ENCODE results near the gene SLC27A6. TPM values are rescaled to one million over a fixed set of nuclear protein-coding genes. Genes with fewer than 3 reads are reported as not detected.

The SLC27A6 gene
- total RNA-seq, 1 experiment from 2014 or later = 7.9 TPM

DNA sequence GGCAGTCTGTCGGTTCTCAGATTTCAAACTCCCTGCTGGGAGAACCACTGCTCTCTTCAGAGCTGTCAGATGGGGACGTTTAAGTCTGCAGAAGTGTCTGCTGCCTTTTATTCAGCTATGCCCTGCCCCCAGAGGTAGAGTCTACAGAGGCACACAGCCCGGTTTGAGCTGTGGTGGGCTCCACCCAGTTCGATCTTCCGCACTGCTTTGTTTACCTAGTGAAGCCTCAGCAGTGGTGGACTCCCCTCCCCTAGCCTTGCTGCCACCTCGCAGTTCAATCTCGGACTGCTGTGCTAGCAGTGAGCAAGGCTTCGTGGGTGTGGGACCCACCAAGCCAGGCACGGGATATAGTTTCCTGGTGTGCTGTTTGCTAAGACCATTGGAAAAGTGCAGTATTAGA, 8.0 kb downstream of the SLC27A6 start:
- Histone ChIP-seq H3K79me2 (ENCODE audit: insufficient read depth, low read length) (no peaks in the 10 kb centered on the region), H2AFZ (ENCODE audit: low read depth, low read length, poor library complexity, severe bottlenecking) (no peak overlapping the region), H3K9me3 (ENCODE audit: control insufficient read depth in 1 of 2, insufficient read depth in 1 of 2, low read depth in 1 of 2, low read length in 2 of 2) (no peaks in the 10 kb centered on the region), H3K4me2 (ENCODE audit: low read length) (no peak overlapping the region), H3K27me3 (ENCODE audit: insufficient read depth, low read length) (no peaks in the 10 kb centered on the region), H3K9me2 (ENCODE audit: insufficient read depth) (no peaks in the 10 kb centered on the region), H3K9ac (ENCODE audit: low read length) (no peak overlapping the region), H3K36me3 (ENCODE audit: control insufficient read depth in 1 of 2, insufficient read depth in 2 of 2, low read length in 2 of 2) (no peaks in the 10 kb centered on the region), H3K4me3 (replicated peaks in 1 of 2; ENCODE audit: low read depth in 1 of 2, low read length in 2 of 2) (no peak overlapping the region), H3K4me1 (ENCODE audit: control insufficient read depth in 1 of 2, insufficient read depth in 2 of 2, low read length in 2 of 2) (no peaks in the 10 kb centered on the region), H4K20me1 (ENCODE audit: insufficient read depth) (no peaks in the 10 kb centered on the region), H3K27ac (ENCODE audit: low read depth, low read length) (no peak overlapping the region)
- POLR2A ChIA-PET = no interaction called here
- CTCF ChIA-PET = no interaction called here
- no peak for ATAC-seq
- no TSS peak for BruUV-seq (replicated peaks)
- intact Hi-C loops (cut with micrococcal nuclease) = no loop called here
- RAD21 ChIA-PET (ENCODE audit: low non-redundant PET in 1 of 2, low total read pairs in 2 of 2, uncharacterized antibody in 2 of 2, unreplicated experiment in 2 of 2) = no interaction called here
- DNase-seq (ENCODE audit: low read depth, low spot score) = no peak
- TF ChIP-seq CTCF (IDR thresholded peaks at IDR 0.05 in 2 of 3, conservative IDR thresholded peaks at IDR 0.05 in 1 of 3; ENCODE audit: borderline replicate concordance in 1 of 3, insufficient read depth in 1 of 3, low read depth in 2 of 3, low read length in 2 of 3) = no peak
- TF ChIP-seq SP1 (IDR thresholded peaks at IDR 0.05; ENCODE audit: low read depth) = no peak
- TF ChIP-seq, protein P1, sequence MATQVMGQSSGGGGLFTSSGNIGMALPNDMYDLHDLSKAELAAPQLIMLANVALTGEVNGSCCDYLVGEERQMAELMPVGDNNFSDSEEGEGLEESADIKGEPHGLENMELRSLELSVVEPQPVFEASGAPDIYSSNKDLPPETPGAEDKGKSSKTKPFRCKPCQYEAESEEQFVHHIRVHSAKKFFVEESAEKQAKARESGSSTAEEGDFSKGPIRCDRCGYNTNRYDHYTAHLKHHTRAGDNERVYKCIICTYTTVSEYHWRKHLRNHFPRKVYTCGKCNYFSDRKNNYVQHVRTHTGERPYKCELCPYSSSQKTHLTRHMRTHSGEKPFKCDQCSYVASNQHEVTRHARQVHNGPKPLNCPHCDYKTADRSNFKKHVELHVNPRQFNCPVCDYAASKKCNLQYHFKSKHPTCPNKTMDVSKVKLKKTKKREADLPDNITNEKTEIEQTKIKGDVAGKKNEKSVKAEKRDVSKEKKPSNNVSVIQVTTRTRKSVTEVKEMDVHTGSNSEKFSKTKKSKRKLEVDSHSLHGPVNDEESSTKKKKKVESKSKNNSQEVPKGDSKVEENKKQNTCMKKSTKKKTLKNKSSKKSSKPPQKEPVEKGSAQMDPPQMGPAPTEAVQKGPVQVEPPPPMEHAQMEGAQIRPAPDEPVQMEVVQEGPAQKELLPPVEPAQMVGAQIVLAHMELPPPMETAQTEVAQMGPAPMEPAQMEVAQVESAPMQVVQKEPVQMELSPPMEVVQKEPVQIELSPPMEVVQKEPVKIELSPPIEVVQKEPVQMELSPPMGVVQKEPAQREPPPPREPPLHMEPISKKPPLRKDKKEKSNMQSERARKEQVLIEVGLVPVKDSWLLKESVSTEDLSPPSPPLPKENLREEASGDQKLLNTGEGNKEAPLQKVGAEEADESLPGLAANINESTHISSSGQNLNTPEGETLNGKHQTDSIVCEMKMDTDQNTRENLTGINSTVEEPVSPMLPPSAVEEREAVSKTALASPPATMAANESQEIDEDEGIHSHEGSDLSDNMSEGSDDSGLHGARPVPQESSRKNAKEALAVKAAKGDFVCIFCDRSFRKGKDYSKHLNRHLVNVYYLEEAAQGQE (IDR thresholded peaks at IDR 0.05; ENCODE audit: low read depth) = no peak
- TF ChIP-seq POLR2A (IDR thresholded peaks at IDR 0.05; ENCODE audit: borderline replicate concordance, extremely low read depth, insufficient read depth, insufficient read length) = no peak
- TF ChIP-seq MAX (IDR thresholded peaks at IDR 0.05) = no peak
- no peak for TF ChIP-seq ZNF274 (IDR thresholded peaks at IDR 0.05; ENCODE audit: low read depth, low read length)
- no peak for TF ChIP-seq EZH2 (IDR thresholded peaks at IDR 0.05)
- no peak for TF ChIP-seq EGR1 (IDR thresholded peaks at IDR 0.05; ENCODE audit: low read depth)
- no peak for TF ChIP-seq RAD21 (IDR thresholded peaks at IDR 0.05; ENCODE audit: low read depth)
- TF ChIP-seq ZFX (IDR thresholded peaks at IDR 0.05) = no peak
- TF ChIP-seq, protein P2, sequence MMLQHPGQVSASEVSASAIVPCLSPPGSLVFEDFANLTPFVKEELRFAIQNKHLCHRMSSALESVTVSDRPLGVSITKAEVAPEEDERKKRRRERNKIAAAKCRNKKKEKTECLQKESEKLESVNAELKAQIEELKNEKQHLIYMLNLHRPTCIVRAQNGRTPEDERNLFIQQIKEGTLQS (IDR thresholded peaks at IDR 0.05) = no peak
- no peak for TF ChIP-seq CEBPB (IDR thresholded peaks at IDR 0.05; ENCODE audit: low read depth)
- TF ChIP-seq CBX3 (IDR thresholded peaks at IDR 0.05; ENCODE audit: low read depth) = no peak
